Glomerular visceral epithelial cell (primary cell): Measurements from ENCODE around the gene SPIC.
"Not testable (repeated sequence)": the region's sequence is repeated elsewhere in the genome, so short reads cannot be mapped to it uniquely, and the experiment has no call there.

ENCODE experiments used
- DNase-seq: peaks from one replicate; pipeline ENCODE4 v3.0.0-alpha.2; 2016; ENCODE audit errors: extremely low spot score

SPIC gene

DNA sequence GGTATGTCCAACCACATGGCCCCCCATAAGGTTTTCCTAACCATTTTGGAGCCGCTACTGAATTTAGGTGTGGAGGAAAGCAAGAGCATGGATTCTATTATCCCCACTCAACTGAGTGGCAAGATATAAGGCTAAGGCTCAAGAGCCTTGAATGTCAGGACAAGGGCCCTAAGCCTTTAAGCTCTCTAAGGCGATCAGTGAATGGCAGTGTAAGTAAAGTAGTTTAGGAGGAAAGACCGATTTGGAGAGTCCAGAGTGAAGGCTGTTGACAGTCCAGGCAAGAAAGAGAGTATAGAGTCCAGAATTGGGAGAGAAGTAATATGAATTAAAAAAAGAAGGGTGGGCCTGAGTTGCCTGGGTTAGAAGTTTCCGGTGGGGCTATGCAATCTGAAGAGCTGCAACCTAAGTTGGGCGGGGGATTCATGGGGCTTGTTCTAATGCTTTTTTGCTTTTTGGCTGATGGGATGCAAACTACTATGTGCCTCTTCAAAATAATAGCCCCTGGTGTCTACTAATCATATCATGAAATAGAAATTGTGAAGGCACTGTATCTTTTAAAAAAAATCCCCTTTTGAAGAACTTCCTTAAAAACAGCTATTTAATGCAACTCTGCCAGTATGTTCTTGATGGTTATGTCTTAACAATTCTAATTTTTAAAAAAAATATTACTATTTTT, at the start of gene SPIC:
SPIC (plus strand) TSS at position 626 of the 676 bp plus-strand sequence. CDS start 1,569 bp downstream, outside the sequence.
- DNase-seq, result no peak

- DNase-seq, result no peak
Observed at GRCh38 chr12:101430456-101430855, 44.7 kb upstream of the SPIC start.

DNA sequence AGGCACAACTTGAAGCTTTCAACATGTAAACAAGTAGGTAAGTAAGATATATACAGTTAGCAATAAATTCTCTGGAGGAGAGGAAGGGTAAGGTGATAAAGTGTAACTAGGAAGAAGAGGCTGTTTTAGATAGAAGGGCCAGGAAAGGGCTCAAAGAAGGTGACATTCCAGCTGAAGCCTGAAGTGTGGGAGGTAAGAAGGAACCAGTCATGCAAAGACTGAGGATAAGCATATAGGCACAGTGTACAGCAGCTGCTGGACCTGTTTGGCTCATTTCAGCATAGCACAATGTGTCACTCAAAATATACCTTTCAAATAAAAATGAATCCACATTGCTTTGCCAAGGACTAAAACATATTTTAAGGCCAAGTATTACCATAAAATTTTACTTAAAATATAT, 39.0 kb upstream of the SPIC start:
- DNase-seq, result no peak

GRCh38 chr12:101439236-101439635, 35.9 kb upstream of the SPIC start:
- DNase-seq, result no peak

DNA sequence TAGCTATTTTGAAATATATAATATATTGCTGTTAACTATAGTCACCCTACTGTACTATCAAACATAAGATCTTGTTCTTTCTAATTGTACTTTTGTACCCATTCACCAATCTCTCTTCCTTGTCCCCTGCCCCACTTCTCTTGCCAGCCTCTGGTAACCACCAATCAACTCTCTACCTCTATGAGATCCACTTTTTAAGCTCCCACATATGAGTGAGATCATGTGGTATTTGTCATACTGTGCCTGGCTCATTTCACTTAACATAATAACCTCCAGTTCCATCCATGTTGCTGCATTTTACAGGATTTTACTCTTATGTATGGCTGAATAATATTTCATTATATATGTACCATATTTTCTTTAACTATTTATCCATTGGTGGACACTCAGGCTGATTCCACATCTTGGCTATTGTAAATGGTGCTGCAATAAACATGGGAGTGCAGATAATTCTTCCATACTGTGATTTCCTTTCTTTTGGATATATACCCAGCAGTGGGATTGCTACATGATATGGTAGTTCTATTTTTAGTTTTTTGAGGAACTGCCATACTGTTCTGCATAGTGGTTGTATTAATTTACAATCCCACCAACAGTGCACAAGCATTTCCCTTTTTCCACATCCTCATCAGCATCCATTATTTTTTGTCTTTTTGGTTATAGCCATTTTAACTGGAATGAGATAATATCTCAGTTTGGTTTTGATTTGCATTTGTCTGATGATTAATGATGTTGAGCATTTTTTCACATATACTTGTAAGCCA, 33.5 kb upstream of the SPIC start:
- no peak for DNase-seq

GRCh38 chr12:101455685-101456084, 19.5 kb upstream of the SPIC start:
- DNase-seq, result no peak

GRCh38 chr12:101459642-101460346, 15.3 kb upstream of the SPIC start:
- DNase-seq, result no peak

- no peak for DNase-seq
Observed at GRCh38 chr12:101468948-101469347, 6.2 kb upstream of the SPIC start.

DNA sequence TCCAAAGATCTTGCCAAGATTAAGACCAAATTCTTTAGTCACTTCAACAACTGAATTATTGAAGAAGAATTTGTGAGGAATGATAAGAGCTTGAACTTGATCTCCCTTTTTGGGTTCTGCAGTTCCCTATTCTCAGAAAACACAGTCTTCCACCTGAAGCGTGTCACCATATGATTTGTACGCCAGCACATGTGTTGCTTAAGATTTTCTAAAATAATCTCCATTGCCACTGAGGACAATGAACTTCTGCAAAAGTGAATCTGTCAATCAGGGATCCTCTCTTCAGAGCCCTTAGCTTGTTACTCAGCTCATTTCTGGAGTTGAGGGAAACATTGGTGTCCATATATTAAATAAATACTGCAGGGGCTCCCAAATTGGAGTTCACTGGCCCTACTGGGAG, 4.2 kb upstream of the SPIC start:
- no peak for DNase-seq

DNA sequence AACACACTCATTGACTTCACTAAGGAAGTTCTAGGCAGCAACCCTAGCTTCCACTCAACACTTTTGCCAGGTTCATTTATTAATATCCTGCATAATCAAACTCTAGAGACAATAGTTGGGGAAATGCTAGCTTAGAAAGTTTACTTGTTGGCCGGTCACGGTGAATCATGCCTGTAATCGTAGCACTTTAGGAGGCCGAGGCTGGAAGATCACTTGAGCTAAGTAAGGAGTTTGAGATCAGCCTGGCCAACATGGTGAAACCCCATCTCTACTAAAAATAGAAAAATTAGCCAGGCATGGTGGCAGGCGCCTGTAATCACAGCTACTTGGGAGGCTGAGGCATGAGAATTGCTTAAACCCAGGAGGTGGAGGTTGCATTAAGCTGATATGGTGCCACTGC, 3.3 kb upstream of the SPIC start:
- not testable (repeated sequence) for DNase-seq

- no peak for DNase-seq
Observed at GRCh38 chr12:101474248-101474647, 888 bp upstream of the SPIC start.

- DNase-seq, result no peak
Observed at GRCh38 chr12:101475751-101476305, 692 bp downstream of the SPIC start.

GRCh38 chr12:101480849-101481248, 5.7 kb downstream of the SPIC start:
- no peak for DNase-seq

DNA sequence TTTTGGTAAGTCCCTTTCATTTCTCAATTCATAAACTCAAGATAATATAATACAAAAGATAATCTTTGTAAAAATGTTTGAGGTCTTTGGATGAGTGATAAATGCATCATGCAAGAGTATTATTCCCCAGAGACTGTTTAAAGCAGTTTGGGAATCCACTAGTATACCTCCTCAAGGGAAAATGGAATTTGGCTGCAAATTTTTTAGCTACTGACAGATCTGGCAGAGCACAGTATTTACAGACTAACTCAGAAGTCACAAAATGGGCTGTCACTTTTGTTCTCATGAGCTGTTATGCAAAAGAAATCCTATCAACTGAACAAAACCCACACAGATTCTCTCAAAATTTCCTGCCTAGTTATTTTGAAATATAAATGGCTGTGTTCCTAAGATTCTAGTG, 9.9 kb downstream of the SPIC start:
- no peak for DNase-seq

- no peak for DNase-seq
Observed at GRCh38 chr12:101488469-101488868, 13.3 kb downstream of the SPIC start.

GRCh38 chr12:101490286-101490920, 15.3 kb downstream of the SPIC start:
- DNase-seq, result peak; percentile 2

DNA sequence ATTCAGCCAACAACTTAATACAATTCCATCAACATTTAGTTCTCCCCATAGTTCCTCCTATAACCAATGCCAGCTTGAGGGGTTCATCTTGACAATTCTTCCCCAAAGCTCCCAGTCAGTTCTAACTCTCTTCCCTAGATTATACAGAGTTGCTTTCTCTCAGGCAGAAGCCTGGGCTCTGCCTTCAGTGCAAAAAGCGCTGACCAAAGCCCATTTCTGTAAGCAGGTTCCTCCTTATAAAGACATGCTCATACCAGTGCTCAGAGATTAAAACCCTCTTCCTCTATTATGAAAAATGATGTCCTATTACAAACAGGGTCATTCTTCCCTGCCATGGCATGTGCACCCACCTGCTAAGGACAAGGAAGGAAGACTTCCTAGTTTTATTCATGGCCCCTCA, 16.2 kb downstream of the SPIC start:
- DNase-seq, result no peak

GRCh38 chr12:101493556-101493955, 18.4 kb downstream of the SPIC start:
- no peak for DNase-seq

DNA sequence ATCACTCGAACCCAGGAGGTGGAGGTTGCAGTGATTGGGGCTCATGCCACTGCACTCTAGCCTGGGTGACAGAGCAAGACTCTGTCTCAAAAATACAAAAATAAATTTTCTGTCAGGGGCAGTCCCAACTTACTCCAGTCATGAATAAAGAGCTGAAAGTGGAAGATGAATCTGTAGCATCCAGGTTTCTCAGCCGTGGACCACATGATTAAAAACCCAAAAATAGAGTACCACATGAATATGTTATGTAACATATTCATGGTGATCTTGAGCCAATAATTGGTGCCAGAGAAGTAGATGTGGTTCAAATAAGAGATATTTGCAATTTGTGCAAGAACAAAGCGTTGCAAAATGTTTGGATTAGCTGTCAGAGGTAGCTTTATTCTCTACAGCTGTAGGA, 23.1 kb downstream of the SPIC start:
- DNase-seq, result no peak

GRCh38 chr12:101501410-101501995, 26.4 kb downstream of the SPIC start:
- DNase-seq, result no peak

- no peak for DNase-seq
Observed at GRCh38 chr12:101521136-101521535, 46.0 kb downstream of the SPIC start.

DNA sequence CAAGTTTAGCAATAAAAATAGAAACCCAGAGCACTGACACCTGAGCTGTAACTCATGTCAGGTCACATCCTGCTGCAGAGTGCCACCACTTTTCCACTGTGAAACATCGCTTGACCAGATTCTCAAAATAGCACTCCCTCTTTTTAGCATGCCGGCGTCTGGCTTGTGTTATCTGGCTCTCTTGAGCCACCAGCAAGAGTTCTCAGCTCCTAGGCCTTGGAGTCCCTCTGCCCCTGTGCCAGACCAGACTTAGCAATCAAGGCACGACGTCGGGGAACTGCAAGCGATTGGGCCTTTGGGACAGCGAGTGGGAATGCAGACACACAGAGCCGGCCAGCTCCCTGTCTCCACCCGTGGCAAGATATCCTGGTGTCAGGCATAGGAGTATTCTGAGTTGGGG, 52.5 kb downstream of the SPIC start:
- DNase-seq, result no peak
